RWPE2 (cell line): ENCODE results near the gene TMEM231.
A peak's percentile ranks its signal among the peaks of the same experiment; 100 is the strongest.
"Not testable (repeated sequence)": the region's sequence is repeated elsewhere in the genome, so short reads cannot be mapped to it uniquely, and the experiment has no call there.

Experiments
- ATAC-seq: fragments of 200-7000 bp; cut with Tn5 transposase; 3 replicates; pipeline ENCODE4 v1.9.1; 2021; ENCODE audit warnings: low read depth
- DNase-seq: peaks from one replicate; pipeline ENCODE4 v3.0.0-alpha.2; 2020; ENCODE audit warnings: low spot score
- H3K27ac ChIP-seq: fragments of 450-650 bp; 2 replicates; pipeline ENCODE4 v1.5.1; 2017; ENCODE audit warnings: mild to moderate bottlenecking; ENCODE audit not compliant: poor library complexity, severe bottlenecking
- H3K27me3 ChIP-seq: fragments of 250-450 bp; sonication (Bioruptor Pico); 2 replicates; pipeline ENCODE4 v1.5.1; 2021; ENCODE audit warnings: mild to moderate bottlenecking, moderate library complexity; ENCODE audit not compliant: insufficient read depth, poor library complexity, severe bottlenecking
- H3K36me3 ChIP-seq: fragments of 250-450 bp; sonication (Bioruptor Pico); 2 replicates; pipeline ENCODE4 v1.5.1; 2020; ENCODE audit warnings: low read depth, mild to moderate bottlenecking, moderate library complexity
- H3K4me1 ChIP-seq: fragments of 250-450 bp; sonication (Bioruptor Pico); 2 replicates; pipeline ENCODE4 v1.5.1; 2021; ENCODE audit warnings: mild to moderate bottlenecking, moderate library complexity; ENCODE audit not compliant: insufficient read depth, poor library complexity, severe bottlenecking
- H3K4me3 ChIP-seq: fragments of 250-450 bp; sonication (Bioruptor Pico); 2 replicates; pipeline ENCODE4 v1.5.1; 2021; ENCODE audit warnings: mild to moderate bottlenecking, moderate library complexity; ENCODE audit not compliant: severe bottlenecking
- H3K9me3 ChIP-seq: fragments of 250-450 bp; sonication (Bioruptor Pico); 2 replicates; pipeline ENCODE4 v1.5.1; 2021; ENCODE audit warnings: mild to moderate bottlenecking, moderate library complexity; ENCODE audit not compliant: severe bottlenecking
- CTCF ChIP-seq: fragments of 450-650 bp; IDR thresholded peaks from one replicate; pipeline ENCODE4 v1.5.1; 2017; ENCODE audit warnings: mild to moderate bottlenecking, moderate library complexity; ENCODE audit not compliant: poor library complexity, severe bottlenecking

Gene TMEM231

GRCh38 chr16:75526032-75526790, 29.8 kb downstream of the TMEM231 start:
- no peak for TF ChIP-seq CTCF
- no peaks in the 10 kb centered on the region for H3K27me3 ChIP-seq
- ATAC-seq = no peak
- H3K27ac ChIP-seq = no peak overlapping the region
- H3K4me1 ChIP-seq = no peaks in the 10 kb centered on the region
- DNase-seq = no peak
- H3K36me3 ChIP-seq = no peaks in the 10 kb centered on the region
- H3K9me3 ChIP-seq = no peaks in the 10 kb centered on the region
- no peak overlapping the region for H3K4me3 ChIP-seq

DNA sequence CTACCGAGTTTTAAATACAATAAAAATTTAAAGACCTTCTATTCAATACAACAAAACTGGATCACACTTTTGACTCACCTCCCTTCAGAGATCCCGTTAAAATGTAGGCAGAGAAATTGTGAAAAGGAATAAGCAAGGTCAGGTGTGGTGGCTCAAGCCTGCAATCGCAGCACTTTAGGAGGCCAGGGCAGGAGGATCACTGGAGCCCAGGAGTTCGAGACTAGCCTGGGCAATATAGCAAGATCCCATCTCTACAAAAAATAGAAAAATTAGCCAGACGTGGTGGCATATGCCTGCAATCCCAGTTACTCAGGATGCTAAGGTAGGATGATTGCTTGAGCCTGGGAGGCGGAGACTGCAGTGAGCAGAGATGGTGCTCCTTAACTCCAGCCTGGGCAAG, 36.9 kb downstream of the TMEM231 start:
- ATAC-seq (no peak), DNase-seq (no peak)
- Histone ChIP-seq H3K9me3 (no peaks in the 10 kb centered on the region), H3K4me1 (peaks cover 3% of the 10 kb centered on the region), H3K27ac (no peak overlapping the region), H3K4me3 (no peak overlapping the region), H3K27me3 (no peaks in the 10 kb centered on the region), H3K36me3 (no peaks in the 10 kb centered on the region)
- TF ChIP-seq CTCF = no peak

DNA sequence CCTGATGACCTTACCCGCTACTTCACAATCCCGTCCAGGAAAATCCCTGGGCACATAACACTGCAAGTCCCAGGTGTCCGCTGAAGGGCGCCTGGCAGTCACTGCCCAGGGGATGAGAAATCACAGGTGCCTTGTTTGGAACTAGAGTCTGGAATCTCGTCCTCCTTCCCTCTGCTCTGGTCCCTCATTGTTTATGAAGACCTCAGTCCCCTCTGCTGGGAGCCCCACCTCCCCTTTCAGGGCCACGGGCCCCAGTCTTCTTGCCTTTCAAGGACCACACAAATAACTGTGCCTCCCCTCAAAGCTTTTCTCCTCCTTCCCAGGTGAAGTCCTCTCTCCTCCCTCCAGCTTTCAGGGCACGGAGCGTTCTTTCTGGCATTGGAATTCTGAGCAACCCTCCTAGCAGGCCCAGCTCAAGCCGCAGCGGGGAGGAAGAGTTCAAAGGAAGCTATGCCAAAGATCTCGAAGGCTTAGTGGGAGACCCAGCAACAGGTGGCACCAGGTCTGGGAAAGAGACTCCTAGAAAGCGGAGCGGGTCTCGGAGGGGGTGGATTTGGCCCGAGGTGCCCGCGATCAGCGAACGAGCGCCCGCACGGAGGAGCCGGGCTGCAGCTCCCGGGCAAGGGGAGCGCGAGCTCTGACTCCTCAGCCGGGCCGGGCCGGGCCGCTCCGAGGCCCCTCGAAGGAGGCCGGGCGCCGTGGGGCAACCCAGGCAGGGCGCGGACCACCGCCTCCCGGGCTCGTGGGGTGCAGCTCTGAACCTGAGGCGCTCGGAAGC, 39.7 kb downstream of the TMEM231 start:
- not testable (repeated sequence) for H3K9me3 ChIP-seq, H3K27me3 ChIP-seq, H3K4me1 ChIP-seq, DNase-seq, H3K36me3 ChIP-seq
- peak overlapping the region; percentile 71 for H3K4me3 ChIP-seq
- peak; percentile 38 for ATAC-seq
- H3K27ac ChIP-seq = peak overlapping the region; percentile 64

- Histone ChIP-seq H3K9me3 (no peaks in the 10 kb centered on the region), H3K27me3 (no peaks in the 10 kb centered on the region), H3K27ac (no peak overlapping the region), H3K4me3 (no peak overlapping the region), H3K36me3 (no peaks in the 10 kb centered on the region), H3K4me1 (no peaks in the 10 kb centered on the region)
- TF ChIP-seq CTCF = no peak
- DNase-seq (no peak), ATAC-seq (no peak)
Measured at GRCh38 chr16:75514296-75514695, 41.8 kb downstream of the TMEM231 start.

DNA sequence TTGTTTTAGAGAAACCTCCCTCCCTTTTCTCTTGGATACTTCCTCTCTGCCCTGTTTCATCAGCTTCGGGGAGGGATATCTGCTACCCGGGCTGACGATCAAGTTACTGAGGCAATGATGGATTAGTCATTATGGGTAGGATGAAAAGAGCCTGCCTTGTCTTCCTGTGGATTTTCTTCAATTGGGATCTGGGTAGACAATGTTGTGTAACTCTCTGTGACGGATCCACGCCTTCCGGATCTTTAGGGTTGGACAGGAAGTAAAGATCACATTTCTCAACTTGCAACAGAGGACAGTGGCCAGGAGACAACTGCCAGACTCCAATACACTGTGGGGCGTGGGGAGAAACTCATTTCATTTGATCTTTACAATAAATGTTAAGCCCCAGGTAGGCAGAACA, 49.5 kb downstream of the TMEM231 start:
- Histone ChIP-seq H3K27ac (peak overlapping the region; percentile 87), H3K4me3 (no peak overlapping the region), H3K4me1 (peaks cover 42% of the 10 kb centered on the region), H3K9me3 (no peaks in the 10 kb centered on the region), H3K36me3 (no peaks in the 10 kb centered on the region), H3K27me3 (no peaks in the 10 kb centered on the region)
- ATAC-seq (peak; percentile 88), DNase-seq (no peak)
- no peak for TF ChIP-seq CTCF
